B cell (primary cell): ENCODE measurements around the gene RNF114.

ENCODE experiments used
- CTCF ChIP-seq: fragments of 200-600 bp; IDR thresholded peaks from one replicate; pipeline ENCODE4 v1.8.0; 2022; ENCODE audit warnings: antibody characterized with exemption, mild to moderate bottlenecking
- EZH2 ChIP-seq: IDR thresholded peaks from 2 replicates; pipeline ENCODE4 v1.6.1; 2012; ENCODE audit warnings: borderline replicate concordance, low read depth, mild to moderate bottlenecking, moderate library complexity, low read length; ENCODE audit not compliant: insufficient read depth, poor library complexity, severe bottlenecking

GRCh38 chr20:49951151-49951550 lies 15.0 kb downstream of the RNF114 start:
- TF ChIP-seq CTCF (no peak), EZH2 (no peak)
